ENCODE results near the gene ESYT2.

Gene ESYT2

DNA sequence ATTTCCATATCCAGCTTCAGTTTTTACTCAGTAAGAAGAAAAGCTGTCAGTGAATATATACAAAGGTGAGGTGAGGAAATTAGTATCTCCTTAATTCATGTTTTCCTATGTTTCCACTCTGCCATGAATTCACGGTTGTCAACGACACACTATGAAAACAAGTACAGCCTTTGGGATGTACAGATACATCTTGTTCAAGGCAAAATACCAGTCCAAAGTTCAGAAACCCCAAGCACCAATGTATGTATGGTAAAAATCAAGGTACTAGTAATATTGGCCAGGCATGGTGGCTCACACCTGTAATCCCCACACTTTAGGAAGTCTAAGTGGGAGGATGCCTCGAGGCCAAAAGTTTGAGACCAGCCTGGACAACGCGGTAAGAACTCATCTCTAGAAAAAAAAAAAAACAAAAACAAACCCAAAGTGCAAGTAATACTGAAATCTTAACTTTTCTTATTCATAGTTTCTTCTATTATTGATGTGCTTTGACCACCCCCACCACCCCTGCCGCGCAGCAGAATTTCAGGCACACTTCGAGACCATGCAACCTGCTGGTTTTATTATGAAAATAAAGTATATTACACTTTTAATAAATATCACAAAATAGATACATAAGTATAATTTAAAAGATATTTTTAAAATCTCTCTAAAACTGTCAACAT lies 3.5 kb downstream of the ESYT2 start:
- DNase-seq (ENCODE audit: low read depth in 2 of 2): no peak

DNA sequence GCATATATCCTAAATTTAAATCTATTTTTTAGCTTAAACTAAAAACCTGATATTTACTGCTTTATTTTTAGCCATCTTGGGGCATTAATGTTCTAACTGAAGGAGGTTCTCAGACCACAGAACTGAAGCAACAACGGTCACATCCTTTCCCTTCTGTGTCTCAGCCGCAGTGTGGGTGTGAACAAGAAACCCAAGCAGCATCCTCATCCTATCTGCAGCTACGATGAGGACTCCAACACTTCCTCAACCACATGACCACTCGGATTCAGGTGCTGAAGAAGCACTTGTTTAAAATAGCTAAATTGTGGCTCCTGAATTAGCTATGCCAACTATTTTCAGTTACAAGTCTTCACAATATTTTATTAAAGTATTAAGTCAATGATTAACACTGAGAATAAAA lies 5.3 kb downstream of the ESYT2 start:
- peak; percentile 56 to 61 for DNase-seq (ENCODE audit: low read depth in 2 of 2)

DNA sequence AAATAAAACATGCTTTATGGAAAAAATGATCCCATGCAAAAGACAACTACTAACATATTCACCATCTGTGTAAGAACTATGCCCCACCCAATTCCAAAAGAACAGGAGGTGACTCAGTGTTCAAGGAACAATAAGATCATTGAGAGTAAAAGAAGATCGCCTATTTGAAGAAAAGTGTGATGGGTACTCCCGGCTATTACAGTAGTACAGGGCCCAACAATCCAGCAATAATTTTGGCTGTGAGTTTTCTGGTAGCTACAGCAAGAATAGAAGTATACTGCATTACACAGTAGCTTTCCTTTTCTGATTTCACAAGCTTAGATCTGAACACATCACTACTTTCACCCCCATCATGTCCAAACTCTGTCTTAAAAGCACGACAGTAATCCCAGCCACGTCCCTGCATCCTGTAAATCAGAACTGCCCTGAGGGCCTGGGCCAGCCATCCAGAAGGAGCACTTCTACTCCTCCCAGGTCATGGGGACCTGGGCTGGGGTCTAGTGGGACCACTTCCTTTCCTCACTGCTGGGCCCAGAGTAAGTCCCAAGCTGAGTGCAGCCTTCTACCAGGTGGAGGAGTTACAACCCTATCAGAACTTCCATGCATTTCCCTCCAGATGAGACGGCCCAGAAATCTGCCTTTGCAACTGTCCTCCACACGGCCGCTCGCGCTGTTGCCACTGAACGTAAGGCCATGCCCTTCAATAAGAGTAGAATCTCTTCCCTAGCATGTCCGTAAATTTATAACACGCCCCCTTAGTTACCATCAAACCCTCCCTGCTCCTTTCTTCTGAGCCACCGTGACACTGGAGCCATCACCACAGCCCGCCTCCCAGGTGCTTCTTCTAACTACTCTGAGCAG lies 7.9 kb downstream of the ESYT2 start:
- no peak for DNase-seq (ENCODE audit: low read depth in 2 of 2)

DNA sequence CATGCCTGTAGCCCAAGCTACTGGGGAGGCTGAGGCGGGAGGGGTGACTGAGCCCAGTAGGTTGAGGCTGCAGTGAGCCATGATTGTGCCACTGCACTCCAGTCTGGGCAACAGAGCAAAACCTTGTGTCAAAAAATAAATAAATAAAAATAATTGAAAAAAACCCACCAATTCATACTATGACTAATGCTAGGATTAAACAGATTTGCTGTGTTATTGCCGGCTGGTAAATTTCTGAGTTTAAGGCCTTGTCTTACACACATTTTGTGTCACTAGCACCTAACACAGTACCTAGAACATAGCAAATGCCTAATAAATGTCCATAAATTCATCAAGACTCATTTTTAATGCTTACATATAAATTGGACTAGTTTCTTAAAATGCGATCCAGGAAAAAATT lies 8.7 kb downstream of the ESYT2 start:
- no peak for DNase-seq (ENCODE audit: low read depth in 2 of 2)

DNA sequence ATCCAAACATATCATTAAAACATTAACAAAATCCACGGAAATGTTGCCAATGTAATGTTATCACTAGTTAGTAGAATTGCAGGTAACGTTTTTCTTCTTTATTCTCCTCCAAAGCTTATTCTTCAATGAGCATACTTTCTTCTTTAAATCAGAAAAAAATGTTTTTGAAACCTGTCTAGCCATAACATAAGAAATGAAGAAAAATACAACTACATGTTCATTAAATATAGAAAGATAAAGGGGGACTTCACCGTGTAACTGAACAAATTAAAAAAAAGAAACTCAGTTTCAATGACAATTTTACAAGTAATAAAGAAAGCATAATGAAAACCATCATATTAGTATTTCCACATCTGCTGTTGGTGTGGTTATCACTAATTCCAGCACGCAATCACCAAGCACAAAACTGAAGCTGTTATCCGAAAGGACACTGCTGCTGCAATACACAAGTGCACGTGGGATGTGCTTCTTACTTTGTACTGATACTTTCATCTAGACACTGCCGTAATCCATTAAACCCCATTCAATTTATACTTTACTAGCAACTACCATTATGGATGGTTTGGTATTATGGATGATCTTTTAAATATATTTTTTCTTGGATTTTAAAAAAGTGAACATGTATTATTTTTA lies 9.6 kb downstream of the ESYT2 start:
- DNase-seq (ENCODE audit: low read depth in 2 of 2): no peak

DNA sequence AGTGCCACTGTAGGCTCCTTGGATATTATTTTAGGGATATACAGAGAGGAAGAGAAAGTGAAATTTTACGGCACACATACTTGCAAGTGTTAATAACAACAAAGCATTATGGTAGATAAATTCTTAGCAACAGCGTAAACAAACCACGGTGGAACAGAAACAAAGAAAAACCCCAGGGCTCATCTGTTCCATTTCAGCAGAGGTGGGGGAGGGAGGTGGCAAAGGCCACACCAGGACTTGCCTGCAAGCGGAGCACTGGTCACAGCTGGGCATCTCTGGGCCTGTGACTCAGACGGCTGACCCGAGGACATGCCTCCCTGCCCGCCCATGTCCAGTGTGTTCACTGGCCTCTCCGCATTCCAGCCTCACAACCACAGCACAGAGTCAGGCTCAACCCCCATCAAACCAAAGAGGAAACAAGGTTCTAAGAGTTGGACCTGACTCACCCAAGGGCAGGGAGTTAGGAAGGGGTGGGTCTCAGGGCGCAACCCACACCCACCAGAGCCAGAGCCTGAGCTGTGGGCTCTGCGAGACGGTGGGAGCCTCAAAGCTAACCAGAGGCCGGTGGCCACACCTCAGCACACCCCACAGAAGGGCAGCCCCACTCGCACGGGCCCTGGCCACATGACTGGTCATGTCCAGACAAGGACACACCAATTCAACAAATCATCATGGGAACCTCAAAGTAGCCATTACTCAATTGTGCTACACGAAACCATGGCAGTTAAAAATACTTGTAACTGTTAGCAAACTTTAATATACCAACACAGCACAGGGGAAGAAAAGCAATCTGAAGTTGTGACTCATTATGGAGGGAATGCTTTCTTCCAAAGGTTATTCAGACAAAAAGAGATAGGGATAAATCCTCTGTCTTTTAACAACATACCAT lies 10.7 kb downstream of the ESYT2 start:
- DNase-seq (ENCODE audit: low read depth in 2 of 2): peak; percentile 62 to 66

DNA sequence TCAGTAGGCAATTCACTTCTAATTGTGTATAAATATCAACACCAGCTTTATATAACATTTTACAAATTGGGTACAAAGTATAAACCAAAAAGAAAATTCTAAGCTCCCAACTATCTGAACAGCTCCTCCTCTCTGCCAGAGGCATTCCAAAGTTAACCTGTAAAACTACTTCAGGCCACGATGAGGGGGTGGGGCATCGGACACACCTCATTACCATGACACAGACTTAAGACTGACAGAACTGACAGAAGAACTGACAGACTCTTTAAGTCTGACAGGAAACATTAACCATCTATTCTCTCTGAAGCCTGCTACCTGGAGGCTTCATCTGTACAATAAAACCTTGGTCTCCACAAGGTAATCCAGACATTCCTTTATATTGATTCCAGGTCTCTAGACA lies 12.3 kb downstream of the ESYT2 start:
- DNase-seq (ENCODE audit: low read depth in 2 of 2): no peak

DNA sequence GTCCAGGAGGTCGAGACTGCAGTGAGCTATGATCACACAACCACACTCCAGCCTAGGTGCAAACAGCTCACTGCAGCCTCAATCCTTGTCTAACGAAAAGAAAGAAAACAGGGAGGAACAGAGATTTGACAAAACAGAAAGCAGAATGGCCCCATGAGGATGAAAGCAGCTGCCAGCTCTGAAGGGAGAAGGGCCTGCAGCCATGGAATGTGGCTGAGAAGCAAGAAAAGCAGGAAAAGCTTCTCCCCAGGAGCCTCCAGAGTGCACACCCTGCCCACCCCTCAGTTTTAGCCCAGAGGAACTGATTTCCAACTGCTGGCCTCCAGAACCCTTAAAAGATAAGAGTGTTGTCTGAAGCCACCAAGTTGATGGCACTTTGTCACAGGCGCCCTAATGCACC lies 13.0 kb downstream of the ESYT2 start:
- no peak for DNase-seq (ENCODE audit: low read depth in 2 of 2)

DNA sequence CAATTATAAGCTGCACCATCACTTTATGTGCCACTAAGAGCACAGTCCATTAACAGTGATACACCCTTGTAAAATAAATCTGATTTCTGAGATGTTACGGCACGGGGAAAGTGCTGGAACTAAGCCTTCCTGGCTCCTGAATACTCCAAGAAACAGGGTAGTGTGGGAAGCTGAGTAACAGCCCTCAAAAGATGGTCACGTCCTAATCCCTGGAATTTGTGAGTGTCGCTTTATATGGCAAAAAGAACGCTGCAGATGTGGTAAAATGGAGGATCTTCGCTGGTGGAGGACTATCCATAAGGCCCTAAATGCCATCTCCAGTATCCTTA lies 13.5 kb downstream of the ESYT2 start:
- DNase-seq (ENCODE audit: low read depth in 2 of 2): no peak

DNA sequence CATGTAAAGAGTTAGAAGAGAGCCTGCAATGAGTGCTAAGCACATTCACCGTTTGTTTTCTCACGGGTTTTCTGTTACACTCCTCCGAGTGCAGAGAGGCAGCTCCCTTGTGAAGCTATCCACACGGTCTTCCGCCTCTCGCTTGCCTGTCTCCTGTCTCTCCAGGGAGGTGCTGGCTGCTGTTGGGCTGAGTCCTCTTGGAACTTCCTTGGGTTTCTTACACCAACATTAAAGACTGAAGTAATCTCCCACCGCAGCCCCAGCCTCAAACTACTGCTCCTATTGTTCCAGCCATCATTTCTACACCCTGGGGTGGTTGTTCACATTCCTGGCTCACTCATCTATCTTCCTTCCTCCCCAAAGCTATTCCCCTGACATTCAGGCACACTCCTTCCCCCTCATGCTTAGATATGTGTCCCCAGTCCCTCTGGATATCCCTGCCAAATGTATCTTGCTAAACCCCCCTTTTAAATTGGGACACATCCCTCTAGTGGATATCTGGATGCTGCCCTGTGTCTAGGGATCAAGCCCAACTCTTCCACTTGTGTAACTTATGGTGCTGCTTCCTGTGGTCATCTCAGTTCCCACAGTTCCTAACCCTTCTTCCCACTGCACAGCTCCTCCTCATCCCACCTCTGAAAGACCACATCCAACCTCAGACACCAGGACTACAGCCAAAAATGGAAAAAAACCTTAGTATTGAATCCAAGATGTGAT lies 14.1 kb downstream of the ESYT2 start:
- DNase-seq (ENCODE audit: low read depth in 2 of 2): no peak

DNA sequence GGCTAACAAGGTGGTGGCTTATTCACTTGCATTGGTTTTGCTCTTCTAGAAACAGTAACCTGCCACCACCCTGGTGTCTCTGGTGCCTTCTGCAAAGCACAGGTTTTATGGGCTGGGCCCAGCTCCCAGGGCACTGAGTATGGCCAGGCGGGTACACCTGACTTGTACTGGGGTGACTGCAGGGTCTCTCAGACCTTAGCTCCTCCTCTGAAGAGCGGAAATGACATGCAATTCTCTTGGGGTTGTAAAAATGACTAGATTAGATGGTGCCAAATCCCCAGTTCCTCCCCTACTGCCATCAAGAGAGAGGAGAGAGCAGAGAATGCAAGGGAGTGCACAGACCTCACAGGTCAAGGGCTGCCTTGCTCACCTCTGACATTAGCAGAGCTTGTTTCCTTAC lies 14.7 kb downstream of the ESYT2 start:
- DNase-seq (ENCODE audit: low read depth in 2 of 2): no peak

DNA sequence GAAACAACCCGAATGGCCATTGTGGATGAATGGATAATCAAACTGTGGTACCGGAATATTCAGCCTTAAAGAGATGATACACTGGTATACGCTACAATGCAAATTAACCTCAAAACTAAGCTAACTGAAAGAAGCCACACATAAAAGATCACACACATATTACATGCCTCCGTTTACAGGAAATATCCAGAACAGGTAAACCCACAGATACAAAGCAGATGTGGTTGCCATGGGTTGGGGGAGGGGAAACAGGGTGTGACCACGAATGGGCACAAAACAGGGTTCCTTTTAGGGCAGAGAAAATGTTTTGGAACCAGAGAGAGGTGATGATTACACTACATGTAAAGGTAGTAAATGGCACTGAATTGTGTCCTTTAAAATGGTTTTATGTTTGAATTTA lies 16.6 kb downstream of the ESYT2 start:
- peak in 1 of 2 donors; percentile 42 for DNase-seq (ENCODE audit: low read depth in 2 of 2)

DNA sequence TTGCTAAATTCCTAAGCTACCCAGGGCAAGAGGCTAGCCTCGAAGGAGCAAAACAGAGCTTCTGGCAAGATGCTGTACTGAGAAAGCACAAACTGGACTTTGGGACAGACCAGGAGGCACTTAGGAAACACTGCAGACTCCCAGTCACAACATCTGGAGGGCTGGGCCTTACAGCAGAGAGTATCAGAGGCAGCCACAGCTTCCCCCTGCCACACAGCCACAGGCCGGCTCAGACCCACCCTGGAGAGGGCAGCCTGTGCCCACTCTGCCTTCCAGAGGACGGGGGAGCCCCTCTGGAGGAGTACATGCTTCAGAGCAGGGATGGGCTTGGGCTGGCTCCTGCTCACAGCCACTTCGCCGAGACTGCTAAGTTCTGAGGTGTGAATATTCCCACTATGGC lies 17.4 kb downstream of the ESYT2 start:
- no peak for DNase-seq (ENCODE audit: low read depth in 2 of 2)

DNA sequence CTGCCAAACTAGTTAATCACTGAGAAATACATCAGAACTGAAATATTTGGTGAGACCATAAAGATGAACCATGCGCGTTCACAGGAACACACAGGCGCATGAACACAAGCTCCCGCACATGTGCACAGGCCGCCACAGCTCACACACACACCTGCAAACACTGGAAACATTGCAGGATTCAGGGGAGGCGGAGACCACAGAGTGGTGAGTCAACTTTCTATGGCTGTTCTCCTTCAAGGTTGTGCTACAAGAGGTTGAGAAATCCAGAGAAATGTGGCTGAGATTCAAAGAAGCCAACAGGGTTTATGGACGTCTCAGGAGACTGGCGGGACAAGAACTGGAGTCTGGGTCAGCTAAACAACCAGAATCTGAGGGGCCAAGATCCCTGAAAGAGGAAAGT lies 17.8 kb downstream of the ESYT2 start:
- peak; percentile 55 for DNase-seq (ENCODE audit: low read depth in 2 of 2)

DNA sequence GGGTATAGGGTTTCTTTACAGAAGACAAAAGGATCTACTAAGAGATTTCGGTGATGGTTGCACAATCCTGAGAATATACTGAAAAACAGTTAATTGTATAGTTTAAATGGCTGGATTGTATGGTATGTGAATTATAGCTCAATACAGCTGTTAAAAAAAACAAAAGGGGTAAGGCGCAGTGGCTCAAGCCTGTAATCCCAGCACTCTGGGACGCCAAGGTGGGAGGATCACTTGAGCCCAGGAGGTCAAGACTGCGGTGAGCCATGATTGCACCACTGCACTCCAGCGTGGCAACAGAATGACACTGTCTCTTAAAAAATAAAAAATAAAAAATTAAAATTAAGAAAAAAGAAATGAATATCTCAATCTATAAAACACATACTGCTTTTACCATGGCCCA lies 18.5 kb downstream of the ESYT2 start:
- DNase-seq (ENCODE audit: low read depth in 2 of 2): no peak

DNA sequence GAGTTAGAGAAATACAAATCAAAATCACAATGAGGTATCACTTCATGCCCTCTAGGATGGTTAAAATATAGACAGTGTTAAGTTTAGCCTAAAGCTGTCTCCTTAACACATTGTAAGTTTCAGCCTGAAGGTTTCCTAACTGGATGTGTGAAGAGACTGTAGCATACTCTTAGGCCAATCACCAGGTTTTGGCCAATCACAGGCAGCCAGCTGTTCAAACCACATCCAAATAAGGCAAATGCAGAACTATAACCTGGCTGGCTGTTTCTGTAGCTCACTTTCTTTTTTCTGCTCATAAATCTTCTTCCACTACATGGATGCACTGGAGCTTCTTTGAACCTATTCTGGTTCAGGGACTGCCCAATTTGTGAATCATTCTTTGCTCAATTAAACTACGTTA lies 19.7 kb downstream of the ESYT2 start:
- DNase-seq (ENCODE audit: low read depth in 2 of 2): no peak

DNA sequence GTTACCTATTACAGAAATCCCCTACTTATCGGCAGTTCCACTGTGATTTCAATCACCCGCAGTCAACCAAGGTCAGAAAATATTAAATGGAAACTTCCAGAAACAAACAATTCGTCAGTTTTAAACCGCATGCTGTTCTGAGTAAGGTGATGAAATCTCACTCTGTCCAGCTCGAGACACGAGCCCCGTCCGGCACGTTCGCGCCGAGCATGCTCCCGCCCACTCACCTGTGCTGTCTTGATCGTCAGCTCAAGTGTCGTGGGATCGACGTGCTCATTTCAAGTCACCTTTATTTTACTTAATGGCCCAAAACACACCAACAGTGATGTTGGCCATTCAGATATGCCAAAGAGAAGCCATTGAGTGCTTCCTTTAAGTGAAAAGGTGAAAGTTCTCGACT lies 21.2 kb downstream of the ESYT2 start:
- DNase-seq (ENCODE audit: low read depth in 2 of 2): no peak

DNA sequence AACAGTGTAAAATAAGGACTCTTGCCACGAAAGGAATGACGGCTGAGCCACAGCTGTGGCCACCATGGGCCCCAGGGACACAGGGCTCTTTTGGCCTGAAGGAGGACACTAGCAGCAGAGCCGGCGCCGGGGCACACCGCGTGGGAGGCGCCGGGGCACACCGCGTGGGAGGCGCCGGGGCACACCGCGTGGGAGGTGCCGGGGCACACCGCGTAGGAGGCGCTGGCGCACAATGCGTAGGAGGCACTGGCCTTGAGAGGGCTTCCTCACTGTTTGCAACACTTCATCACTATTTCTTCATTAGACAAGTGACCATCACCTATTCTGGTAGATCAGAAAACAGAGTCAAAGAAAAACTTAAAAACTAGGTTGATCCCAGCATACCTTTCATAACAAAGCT lies 23.4 kb downstream of the ESYT2 start:
- no peak for DNase-seq (ENCODE audit: low read depth in 2 of 2)

DNA sequence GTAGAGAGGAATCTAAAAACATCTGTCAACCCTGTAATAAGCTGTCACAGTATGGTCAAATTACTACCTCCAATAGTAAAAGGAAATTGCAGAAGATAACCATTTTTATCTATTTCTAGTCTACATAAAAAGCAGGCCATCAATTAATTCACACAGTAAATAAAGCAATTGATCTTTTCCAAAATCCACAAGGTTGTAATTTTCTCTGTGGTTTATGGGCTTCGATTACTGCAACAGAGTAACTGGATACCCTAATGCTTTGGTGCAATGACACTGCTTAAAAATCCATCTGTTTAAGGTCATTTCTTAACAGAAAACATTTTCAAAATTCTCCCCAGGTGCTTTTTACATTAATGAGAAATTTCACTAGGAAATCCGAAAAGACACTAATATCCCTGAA lies 23.9 kb downstream of the ESYT2 start:
- DNase-seq (ENCODE audit: low read depth in 2 of 2): no peak

DNA sequence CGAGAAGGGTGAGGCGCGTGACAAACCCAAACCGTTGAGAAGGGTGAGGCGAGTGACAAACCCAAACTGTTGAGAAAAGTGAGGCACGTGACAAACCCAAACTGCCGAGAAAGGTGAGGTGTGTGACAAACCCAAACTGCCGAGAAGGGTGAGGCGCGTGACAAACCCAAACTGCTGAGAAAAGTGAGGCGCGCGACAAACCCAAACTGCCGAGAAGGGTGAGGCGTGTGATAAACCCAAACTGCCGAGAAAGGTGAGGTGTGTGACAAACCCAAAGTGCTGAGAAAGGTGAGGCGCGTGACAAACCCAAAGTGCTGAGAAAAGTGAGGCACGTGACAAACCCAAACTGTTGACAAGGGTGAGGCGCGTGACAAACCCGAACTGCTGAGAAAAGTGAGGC lies 25.0 kb downstream of the ESYT2 start:
- DNase-seq (ENCODE audit: low read depth in 2 of 2): no peak

DNA sequence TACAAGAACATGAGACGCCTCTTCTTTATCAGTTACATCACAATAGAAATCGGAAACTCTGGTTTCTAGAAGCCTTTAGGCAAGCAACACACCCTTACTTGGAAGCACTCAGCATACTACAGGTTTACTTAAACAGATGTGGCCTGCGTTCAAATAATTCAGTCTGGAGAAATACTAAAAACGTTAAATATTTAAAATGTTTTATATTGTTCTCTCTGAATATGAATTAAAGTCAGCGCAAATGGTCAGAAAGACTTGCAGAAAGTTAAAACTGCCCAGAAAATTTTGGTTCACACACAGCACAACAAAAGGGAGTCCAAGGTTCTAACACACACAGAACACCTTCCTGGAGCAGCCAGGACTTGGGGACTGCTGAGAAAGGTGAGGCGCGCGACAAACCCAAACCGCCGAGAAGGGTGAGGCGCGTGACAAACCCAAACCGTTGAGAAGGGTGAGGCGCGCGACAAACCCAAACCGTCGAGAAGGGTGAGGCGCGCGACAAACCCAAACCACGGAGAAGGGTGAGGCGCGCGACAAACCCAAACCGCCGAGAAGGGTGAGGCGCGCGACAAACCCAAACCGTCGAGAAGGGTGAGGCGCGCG lies 25.8 kb downstream of the ESYT2 start:
- no peak for DNase-seq (ENCODE audit: low read depth in 2 of 2)

Data from stimulated activated CD8-positive, alpha-beta memory T cell treated with anti-CD3 and anti-CD28 coated beads, Interleukin-7, amount 100 ng/mL, for 4 hours (primary cell).